GM23248 (cell line): Measurements from ENCODE around the gene KCNG2.

Experiments
- EZH2 ChIP-seq: fragments of 200-600 bp; sonication (generic); IDR thresholded peaks from 2 replicates; pipeline ENCODE4 v1.6.1; 2018; ENCODE audit warnings: antibody characterized with exemption, mild to moderate bottlenecking; ENCODE audit not compliant: insufficient read depth, poor library complexity, severe bottlenecking
- EZH2phosphoT487 ChIP-seq: fragments of 200-600 bp; sonication (generic); IDR thresholded peaks from 2 replicates; pipeline ENCODE4 v1.6.1; 2018; ENCODE audit warnings: antibody characterized with exemption, moderate library complexity, mild to moderate bottlenecking, low read depth; ENCODE audit not compliant: insufficient read depth

GRCh38 chr18:79857082-79857671, 59.4 kb downstream of the KCNG2 start:
- TF ChIP-seq EZH2 = no peak
- TF ChIP-seq EZH2phosphoT487 = no peak
